A549 (cell line): ENCODE results near the gene RAP1GAP2.
A peak's percentile ranks its signal among the peaks of the same experiment; 100 is the strongest.

ENCODE experiments used
- BCL3 ChIP-seq: fragments of >200 bp; sonication (Bioruptor Twin); formaldehyde crosslinking; IDR thresholded peaks from 3 replicates; pipeline ENCODE4 v1.6.1; 2016
- BHLHE40 ChIP-seq: IDR thresholded peaks from 2 replicates; pipeline ENCODE4 v1.6.1; 2012; ENCODE audit warnings: low read depth, low read length, inconsistent platforms
- CHD2 ChIP-seq: fragments of 150-350 bp; IDR thresholded peaks from 2 replicates; pipeline ENCODE4 v1.6.1; 2014; ENCODE audit warnings: low read length; ENCODE audit not compliant: partially characterized antibody
- CTCF ChIP-seq: fragments of >200 bp; sonication (Bioruptor Twin); formaldehyde crosslinking; IDR thresholded peaks from 3 replicates; pipeline ENCODE4 v1.5.1; 2016
- EP300 ChIP-seq, 2 experiments: fragments of >200 bp; sonication (Bioruptor Twin); formaldehyde crosslinking; IDR thresholded peaks; 2 replicates in 1 of 2; 3 replicates in 1 of 2; pipeline ENCODE4 v1.6.1; 2016 to 2017
- HDAC2 ChIP-seq: fragments of 200-600 bp; sonication (generic); IDR thresholded peaks from 2 replicates; pipeline ENCODE4 v1.6.1; 2016
- JUN ChIP-seq, 2 experiments: fragments of >200 bp; sonication (Bioruptor Twin); formaldehyde crosslinking; IDR thresholded peaks; 2 replicates in 1 of 2; 3 replicates in 1 of 2; pipeline ENCODE4 v1.6.1; 2016 to 2017
- MAX ChIP-seq: IDR thresholded peaks from 2 replicates; pipeline ENCODE4 v1.6.1; 2012
- NFE2L2 ChIP-seq: fragments of 150-350 bp; conservative IDR thresholded peaks from 2 replicates; pipeline ENCODE4 v1.6.1; 2014; ENCODE audit warnings: low read length
- POLR2A ChIP-seq: IDR thresholded peaks from 2 replicates; pipeline ENCODE4 v1.6.1; 2012; ENCODE audit warnings: mild to moderate bottlenecking, low read length
- RAD21 ChIP-seq, 2 experiments: fragments of >200 bp in 1 of 2; sonication (Bioruptor Twin) in 1 of 2; formaldehyde crosslinking in 1 of 2; IDR thresholded peaks in 1 of 2; conservative IDR thresholded peaks in 1 of 2; 2 replicates in 1 of 2; 3 replicates in 1 of 2; pipeline ENCODE4 v1.6.1; 2012 to 2018; ENCODE audit warnings: inconsistent platforms in 1 of 2
- REST ChIP-seq: fragments of 200-600 bp; sonication (generic); IDR thresholded peaks from 2 replicates; pipeline ENCODE4 v1.6.1; 2016; ENCODE audit warnings: antibody characterized with exemption, mild to moderate bottlenecking, moderate library complexity
- RFX5 ChIP-seq: fragments of 450-650 bp; IDR thresholded peaks from 2 replicates; pipeline ENCODE4 v1.7.1; 2014; ENCODE audit warnings: antibody characterized with exemption, mild to moderate bottlenecking, moderate library complexity

- TF ChIP-seq CTCF (no peak), HDAC2 (no peak), RAD21 (conservative IDR thresholded peaks at IDR 0.05 in 1 of 2, IDR thresholded peaks at IDR 0.05 in 1 of 2) (no peak), REST (no peak), BHLHE40 (no peak), NFE2L2 (0 out of 2 replicates have a peak, but pooled peaks have one; percentile 17), EP300 (IDR thresholded peaks at IDR 0.05) (no peak), BCL3 (no peak), MAX (no peak), CHD2 (no peak), POLR2A (no peak), JUN (IDR thresholded peaks at IDR 0.05) (no peak), RFX5 (no peak)
Measured at GRCh38 chr17:2990396-2990795, 194.2 kb downstream of the RAP1GAP2 start.
